GM21786 (cell line): Measurements from ENCODE around the gene EPOP.

Experiments
- ATAC-seq: cut with Tn5 transposase; IDR thresholded peaks from one replicate; pipeline ENCODE4 v1.9.1; 2021; ENCODE audit not compliant: unreplicated experiment

Gene EPOP

DNA sequence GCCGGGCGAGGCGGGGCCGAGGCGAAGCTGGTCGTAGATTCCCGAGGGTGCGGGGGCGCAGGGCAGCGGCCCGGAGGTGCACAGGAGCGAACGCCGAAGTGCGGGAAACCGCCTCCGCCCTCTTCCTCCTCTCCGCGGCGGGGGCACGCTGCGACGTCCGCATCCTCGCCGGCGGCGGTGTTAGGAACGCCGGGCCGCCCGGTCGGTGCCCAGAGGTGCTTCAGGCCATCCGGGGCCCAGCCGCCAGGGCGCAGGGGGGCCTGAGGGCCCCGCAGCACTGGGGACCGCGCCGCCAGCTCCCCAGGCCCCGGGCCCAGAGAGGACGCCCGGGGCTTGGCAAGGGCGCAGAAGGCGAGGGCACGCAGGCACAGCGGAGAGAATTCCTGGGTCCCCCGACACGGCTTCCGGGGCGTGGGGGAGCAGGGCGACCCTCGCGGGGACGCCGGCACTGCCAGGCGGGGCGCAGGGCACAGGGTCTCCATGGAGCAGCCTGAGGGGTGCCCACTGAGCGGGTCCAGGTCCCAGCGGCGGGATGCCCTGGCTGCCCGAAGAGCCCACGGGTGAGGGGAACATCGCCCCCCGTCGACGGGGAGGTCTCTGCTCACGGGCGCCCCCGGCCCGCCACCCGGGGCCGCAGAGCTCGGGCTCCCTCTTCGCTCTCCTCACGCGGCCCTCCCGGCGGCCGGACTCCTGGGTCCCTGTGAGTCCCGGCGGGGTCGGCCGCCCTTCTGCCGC, 576 bp downstream of the EPOP start:
- peak; percentile 25 for ATAC-seq

DNA sequence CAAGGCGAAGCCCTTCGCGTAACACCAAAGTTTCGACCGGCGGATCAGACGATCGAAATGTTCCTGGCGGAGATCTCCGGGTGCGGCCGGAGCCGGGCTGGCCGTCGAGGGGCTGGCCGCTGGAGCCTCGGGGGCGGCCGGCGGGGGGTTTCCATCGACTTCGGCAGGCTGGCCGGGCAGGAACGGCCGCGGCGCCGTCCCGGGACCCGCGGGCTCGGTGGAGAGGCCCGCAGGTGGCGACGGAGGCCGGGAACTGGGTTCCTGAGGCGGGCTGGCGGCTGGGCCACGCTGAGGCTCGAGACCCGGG, 1.1 kb downstream of the EPOP start:
- no peak for ATAC-seq

- ATAC-seq: no peak
These were observed 1.7 kb downstream of the EPOP start for GRCh38 chr17:38672788-38673706.

DNA sequence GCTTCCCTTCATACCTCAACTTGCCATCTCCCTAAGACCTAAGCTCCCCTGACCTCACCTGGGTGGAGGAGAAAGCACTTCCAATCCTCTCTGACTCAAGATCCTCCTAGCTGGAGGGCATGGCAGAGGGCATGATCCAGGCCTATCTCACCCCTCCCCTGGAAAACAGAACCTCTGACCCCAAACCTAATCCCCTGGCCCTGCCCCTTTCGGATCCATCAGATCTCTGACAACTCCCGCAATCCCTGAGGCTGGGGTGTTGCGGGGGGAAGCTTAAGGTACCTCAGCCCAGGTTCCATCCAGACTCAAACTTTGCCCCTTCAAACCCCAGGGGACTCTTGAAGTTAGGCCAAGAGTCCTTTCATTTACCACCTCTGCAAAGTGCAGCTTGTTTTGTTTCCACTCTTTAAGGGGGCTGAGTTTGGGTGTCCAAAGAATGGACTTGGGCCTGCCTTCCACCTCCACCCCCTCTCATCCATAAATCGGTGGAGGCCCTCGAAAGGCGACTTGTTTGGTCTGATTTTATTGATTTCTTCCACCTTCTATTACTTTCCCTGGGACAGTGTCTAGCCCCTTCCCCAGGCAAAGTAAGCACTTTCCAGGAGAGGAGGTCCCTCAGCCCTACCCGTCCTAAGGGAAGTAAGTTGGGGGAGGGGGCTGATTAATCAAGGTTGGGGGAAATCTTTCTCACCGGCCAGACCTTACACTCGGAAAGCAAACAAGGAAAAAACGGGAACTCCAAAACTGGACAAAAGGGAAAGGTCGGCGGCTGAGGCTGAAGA, 2.6 kb downstream of the EPOP start:
- ATAC-seq: no peak

DNA sequence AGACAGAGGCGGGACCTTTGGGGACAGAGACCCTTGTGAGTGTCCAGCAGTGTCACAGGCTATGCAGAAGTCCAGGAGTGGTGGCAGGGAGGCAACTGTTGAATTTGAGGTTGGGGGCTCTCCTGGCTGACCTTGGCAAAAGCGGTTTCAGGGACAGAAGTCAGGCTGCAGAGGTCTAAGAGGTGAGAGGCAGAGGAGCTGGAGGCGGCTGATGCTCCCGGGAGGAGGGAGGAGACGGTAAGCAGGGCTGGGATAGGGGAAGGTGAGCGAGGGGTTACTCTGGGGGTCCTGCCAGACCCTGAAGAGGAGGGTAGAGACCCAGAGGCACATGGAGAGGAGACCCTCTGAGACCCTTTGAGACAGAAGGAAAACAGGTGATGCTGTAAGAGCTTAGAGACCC, 5.2 kb downstream of the EPOP start:
- ATAC-seq: no peak

GRCh38 chr17:38667787-38668122, 7.0 kb downstream of the EPOP start:
- ATAC-seq: no peak

GRCh38 chr17:38667099-38667786, 7.5 kb downstream of the EPOP start:
- no peak for ATAC-seq

GRCh38 chr17:38663964-38664644, 10.7 kb downstream of the EPOP start:
- no peak for ATAC-seq

DNA sequence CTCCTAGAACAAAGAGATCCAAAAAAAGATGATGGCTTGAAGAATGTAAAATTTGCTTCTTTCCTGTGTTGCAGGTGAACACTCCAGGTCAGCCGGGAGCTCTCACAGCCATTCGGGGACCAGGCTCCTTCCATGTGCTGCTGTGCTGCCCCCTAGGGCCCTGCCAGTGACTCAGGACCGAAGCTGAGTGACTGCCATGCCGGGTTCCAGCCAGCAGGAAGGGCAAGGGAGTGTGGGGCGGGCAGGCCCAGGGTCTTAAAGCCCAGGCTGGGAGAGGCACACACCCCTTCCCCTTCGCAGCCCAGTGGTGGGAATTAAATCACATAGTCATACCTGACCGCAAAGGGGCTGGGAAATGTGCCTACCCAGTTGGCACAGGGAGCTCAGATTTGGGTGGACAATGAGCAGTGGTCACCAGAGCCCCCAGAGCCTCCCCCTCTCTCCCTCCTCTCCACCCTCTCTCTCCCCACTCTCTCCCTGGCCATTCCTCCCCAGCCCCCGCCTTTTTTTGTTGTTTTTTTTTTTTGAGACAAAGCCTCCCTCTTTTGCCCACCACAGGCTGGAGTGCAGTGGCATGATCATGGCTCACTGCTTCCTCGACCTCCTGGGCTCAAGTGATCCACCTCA, 11.5 kb downstream of the EPOP start:
- no peak for ATAC-seq

- ATAC-seq: no peak
These were observed 14.4 kb downstream of the EPOP start for GRCh38 chr17:38660097-38661025.

DNA sequence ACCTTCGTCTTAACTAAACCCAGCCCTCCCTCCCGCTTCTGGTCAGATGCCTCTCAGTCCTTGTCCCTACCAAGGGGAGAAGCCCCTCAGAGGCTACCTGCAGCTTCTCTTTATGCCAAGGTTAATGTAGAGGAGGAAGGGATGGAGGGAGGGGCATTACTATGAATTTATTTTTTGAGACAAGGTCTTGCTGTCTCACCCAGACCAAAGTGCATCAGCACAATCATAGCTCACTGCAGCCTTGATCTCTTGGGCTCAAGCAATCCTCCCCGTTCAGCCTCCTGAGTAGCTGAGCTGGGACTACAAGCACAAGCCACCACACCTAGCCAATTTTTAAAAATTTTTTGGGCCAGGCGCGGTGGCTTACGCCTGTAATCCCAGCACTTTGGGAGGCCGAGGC, 15.3 kb downstream of the EPOP start:
- no peak for ATAC-seq

GRCh38 chr17:38658741-38659345, 15.9 kb downstream of the EPOP start:
- no peak for ATAC-seq

GRCh38 chr17:38657824-38658740, 16.7 kb downstream of the EPOP start:
- no peak for ATAC-seq

GRCh38 chr17:38656959-38657823, 17.6 kb downstream of the EPOP start:
- ATAC-seq: no peak

- ATAC-seq: peak; percentile 43
These were observed 20.1 kb downstream of the EPOP start for GRCh38 chr17:38654411-38655398.
